HG03439 (cell line): ENCODE results near the gene HNMT.
"Not testable (repeated sequence)": the region's sequence is repeated elsewhere in the genome, so short reads cannot be mapped to it uniquely, and the experiment has no call there.

Experiments
- ATAC-seq: cut with Tn5 transposase; IDR thresholded peaks from one replicate; pipeline ENCODE4 v1.9.1; 2021; ENCODE audit warnings: mild to moderate bottlenecking, moderate library complexity; ENCODE audit not compliant: unreplicated experiment

HNMT gene

GRCh38 chr2:137945229-137945628, 19.0 kb upstream of the HNMT start:
- no peak for ATAC-seq

DNA sequence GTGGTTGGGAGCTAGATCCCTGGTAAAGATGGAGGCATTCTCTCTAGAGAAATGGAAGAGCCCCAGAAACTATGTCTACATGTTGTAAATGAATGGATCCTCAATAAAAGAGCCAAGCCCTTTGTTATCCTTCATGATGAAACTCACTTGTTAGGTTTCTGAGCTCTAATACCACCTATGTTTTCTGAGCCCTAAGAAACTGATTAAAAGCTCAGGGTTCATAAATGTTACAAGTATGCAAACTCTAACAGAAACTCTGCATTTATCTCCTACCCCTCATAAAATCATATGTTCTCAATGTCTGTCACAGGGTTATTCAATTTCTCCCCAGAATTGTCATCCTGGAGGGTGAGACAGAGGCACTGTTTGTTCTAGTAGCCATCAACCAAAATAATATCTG, 18.0 kb upstream of the HNMT start:
- no peak for ATAC-seq

- no peak for ATAC-seq
Observed at GRCh38 chr2:137947032-137947727, 17.1 kb upstream of the HNMT start.

DNA sequence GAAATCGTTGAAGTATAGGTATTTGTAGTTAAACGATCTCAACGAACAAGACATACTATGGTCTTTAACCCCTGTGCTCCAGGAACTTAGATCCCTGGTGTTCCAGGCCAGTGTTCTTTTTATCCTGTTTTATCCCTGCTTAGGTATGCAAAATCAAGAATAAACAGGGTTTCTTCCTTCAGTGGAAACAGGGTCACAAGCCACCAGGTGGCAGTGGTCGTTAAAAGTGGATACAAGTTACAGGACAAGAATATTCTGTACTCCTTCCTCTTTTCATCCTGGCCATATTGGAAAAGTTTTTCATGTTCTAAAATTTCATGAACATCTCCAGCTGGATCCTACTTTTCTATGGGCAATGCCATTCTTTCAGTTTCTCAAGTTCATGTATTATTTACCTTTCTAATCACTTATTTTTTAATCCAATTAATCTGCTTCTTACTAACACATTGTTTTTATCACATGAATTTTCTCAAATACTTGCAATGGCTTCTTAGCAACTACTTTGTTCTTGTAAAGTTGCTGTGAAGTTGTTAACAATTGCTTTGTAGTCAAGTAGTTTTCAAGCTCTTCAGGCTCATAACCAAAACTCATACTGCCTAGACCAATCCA, 16.4 kb upstream of the HNMT start:
- no peak for ATAC-seq

GRCh38 chr2:137948894-137949293, 15.4 kb upstream of the HNMT start:
- ATAC-seq, result no peak

- ATAC-seq, result no peak
Observed at GRCh38 chr2:137950238-137950637, 14.0 kb upstream of the HNMT start.

DNA sequence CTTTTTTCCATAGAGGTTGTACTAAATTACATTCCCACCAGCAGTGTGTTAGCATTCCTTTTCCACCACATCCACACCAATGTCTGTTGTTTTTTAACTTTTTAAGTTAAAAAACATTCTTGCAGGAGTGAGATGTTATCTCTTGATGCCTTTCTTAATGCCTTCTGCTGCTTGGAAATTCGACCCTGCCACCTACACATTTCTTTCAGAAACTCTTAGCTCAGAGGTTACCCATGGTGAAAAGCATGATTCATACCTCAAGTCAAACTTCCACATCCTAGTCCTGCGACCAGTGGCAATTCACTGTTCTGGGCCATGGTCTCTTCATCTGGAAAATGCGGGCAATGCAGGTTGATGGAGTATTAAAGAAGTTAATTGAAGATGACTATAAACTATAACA, 12.7 kb upstream of the HNMT start:
- no peak for ATAC-seq

DNA sequence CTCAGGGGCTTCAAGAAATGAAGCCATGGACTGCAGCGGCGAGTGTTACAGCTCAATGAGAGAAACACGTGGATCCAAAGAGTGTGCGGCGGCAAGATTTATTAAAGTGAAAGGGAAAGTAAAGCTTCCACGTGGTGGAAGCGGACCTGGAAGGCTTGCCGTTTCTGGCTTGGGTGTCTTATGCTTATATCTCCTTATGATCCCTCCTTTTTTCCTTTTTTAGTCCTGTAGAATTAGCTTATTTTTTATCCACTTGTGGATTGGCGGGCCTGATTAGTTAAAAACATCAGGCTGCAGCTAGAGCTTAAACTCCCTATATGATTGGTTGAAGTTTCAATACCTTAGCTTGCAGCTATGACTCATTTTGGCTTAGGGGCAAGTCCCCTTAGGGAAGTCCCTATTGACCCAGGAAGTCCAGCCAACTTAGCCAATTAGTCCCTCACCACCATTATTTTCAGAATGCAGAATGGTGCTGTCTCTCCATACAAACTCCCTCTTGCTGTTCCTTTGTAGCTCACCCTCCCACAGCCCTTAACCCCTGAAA, 11.6 kb upstream of the HNMT start:
- ATAC-seq, result no peak

GRCh38 chr2:137955536-137955935, 8.7 kb upstream of the HNMT start:
- ATAC-seq, result no peak

DNA sequence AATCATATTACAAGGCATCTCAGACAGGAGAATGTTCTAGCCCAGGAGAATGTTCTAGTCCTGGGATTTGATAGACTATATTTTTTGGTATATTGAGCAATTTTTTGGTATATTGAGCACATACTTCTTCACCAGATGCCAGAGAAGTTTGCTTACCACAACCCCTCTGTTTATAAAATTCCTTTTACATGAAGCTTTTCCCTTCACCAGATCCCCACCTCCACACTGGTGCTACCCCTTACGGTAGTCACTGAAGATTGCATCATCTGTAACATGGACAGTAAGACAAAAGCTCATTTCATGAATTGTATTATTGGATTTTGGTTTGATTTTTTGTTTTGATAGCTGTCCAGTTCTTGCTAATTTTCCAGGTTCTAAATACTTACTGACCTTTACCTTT, 7.2 kb upstream of the HNMT start:
- ATAC-seq, result no peak

GRCh38 chr2:137959166-137959565, 5.1 kb upstream of the HNMT start:
- no peak for ATAC-seq

DNA sequence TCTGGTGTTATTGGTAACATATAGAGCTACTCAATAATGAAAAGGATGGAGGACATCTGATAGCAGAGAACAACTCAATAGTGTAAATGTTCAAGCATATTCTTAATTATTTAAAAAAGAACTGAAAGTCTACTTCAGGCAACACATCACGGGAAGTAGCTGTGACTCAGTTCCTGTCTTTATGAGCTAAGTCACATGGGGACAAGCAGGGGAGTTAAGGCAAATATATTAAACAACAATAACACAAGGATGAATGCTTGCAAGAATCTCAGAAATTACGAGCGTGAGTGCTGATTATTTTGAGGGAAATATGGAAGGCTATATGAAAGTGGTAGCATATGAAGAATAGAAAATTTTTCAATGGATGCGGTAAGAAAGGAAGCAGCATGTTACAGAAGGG, 4.0 kb upstream of the HNMT start:
- ATAC-seq, result no peak

DNA sequence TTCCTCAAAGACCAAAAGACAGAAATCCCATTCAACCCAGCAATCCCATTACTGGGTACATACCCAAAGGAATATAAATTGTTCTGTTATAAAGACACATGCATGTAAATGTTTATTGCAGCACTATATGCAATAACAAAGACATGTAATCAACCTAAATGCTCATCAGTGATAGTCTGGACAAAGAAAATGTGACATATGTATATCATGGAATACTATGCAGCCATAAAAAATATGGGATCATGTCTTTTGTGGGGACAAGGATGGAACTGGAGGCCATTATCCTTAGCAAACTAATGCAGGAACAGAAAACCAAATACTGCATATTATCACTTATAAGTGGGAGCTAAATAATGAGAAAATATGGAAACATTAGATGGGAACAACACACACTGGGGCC, 2.7 kb upstream of the HNMT start:
- no peak for ATAC-seq

DNA sequence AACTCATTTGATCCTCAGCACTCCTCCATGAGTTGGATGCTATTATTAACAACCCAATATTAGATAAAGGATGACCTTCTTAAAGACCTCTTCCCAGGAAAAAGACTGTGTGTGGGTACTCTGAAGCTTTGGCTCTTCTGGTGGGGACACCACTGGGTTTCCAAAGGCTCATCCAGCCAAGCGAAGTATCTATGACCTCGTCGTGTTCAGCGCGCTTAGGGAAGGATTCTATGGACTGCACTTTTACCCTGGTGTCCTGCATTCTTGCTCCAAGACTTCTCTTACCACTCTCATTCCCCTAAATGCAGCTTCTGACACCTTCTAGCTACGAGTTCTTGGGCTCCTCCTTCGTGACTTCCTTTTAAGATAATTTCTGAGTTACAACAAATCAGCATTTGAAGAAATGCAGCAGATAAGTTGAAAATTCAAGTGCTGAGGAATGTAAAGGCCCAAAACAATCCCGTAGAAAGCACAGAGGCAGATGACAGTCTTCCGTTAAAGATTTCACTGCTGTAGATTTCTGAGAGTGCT, 673 bp upstream of the HNMT start:
- no peak for ATAC-seq

DNA sequence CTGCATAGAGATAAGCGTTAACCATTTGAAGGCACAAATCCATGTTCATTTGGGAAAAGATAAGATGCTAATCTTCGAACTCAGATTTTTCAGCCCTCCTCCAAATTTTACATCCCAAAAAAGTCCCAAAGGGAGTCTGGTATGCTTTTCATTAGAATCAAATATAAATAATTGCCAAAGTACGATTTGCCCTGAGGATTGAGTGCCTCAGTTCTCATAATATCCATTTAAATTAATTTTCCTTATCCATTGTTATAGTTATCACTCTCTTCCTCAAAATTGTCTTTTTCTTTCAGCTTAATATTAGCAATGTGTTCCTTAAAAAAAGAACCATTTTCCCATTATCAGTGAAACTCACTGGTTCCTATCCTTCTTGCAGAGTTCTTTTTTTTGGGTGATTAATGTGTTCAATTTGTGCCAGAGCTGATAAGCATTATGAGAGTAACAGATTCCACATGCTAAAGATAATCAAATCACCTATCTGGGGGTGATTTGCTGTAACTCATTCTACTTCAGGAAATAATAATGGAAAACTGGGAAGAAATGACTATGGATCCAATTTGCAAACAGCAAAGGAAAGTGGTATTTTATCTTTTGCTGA, 686 bp downstream of the HNMT start:
- ATAC-seq, result no peak

DNA sequence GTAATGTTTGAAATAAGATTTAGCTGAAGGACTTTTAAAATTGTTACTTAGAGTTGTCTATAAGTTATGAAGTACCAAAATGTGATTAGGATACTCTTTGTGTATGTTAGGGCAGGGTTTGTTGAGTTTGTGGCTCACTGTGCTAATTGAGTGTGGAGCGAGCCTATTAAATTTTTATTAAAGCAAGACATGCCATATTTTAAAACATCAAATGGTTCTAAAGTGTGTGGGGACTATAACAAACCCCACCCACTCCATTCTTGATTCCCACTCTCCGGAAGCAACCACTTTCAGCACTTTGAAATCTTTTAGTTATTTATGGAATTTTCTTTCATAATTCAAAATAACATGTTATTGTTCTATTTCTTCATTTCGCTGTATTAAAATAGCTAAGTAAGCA, 1.8 kb downstream of the HNMT start:
- no peak for ATAC-seq

DNA sequence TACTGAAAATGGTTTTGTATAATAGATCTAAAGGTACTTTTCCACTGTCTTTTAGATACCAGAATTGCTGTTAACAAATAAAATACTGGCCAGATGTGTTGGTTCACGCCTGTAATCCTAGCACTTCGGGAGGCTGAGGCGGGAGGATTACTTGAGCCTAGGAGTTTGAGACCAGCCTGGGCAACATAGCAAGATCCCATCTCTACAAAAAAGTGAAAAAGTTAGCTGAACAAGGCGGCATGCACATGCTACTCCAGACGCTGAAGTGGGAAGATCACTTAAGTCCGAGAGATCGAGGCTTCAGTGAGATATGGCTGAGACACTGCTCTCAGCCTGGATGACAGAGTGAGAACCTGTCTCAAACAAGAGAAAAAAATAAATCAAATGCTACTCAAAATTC, 2.8 kb downstream of the HNMT start:
- no peak for ATAC-seq

GRCh38 chr2:137968477-137969417, 4.5 kb downstream of the HNMT start:
- ATAC-seq, result no peak

DNA sequence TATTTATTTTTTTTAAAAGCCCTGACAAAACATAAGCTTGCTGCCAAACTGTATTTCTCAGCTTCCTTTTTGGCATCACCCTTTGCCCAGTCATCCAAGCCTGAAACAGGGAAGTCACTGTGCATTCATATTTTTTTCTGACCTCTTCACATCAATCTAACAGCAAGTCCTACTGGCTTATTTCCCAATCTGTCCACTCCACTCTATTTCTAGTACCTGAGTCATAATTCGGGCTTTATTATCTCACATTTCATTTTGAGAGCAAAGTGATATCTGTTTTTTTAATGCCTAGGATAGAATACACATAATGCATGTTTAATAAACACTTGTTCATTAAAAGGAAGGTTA, 5.1 kb downstream of the HNMT start:
- ATAC-seq, result no peak

DNA sequence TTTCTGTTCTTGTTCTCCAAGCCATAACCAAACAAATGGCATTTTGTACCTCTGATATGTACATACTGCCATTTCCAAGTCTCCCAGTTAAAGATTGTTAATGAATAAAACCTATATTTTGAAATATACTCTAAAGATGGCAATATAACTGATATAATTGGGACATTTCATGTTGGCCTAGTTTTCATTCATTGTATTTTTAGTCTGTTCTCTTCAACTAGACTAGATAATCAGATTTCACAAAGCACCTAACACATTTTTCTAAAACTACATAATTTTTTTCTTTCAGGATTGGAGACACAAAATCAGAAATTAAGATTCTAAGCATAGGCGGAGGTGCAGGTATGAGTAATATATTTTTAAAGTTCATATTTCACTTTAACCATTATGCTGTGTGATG, 5.6 kb downstream of the HNMT start:
- no peak for ATAC-seq

DNA sequence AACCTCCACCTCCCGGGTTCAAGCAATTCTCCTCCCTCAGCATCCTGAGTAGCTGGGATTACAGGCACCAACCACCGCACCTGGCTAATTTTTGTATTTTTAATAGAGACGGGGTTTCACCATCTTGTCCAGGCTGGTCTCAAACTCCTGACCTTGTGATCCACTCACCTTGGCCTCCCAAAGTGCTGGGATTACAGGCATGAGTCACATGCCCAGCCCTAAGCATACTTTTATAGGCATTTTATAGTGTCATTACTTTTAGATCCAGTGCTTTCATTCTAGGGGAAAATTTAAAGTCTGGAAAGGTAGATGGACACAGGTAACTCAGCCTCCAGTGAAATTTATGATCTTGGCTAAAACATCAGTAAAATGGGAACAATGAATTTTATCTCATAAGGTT, 7.0 kb downstream of the HNMT start:
- ATAC-seq, result not testable (repeated sequence)
